Nephron (organoid): ENCODE results near the gene TFDP2.

Source experiments
- H3K27ac Mint-ChIP-seq, 3 experiments: 2 replicates each; pipeline ENCODE4 v1.8.0; 2020; ENCODE audit warnings: mixed read lengths in 3 of 3, mild to moderate bottlenecking in 2 of 3, moderate library complexity in 1 of 3
- H3K27me3 Mint-ChIP-seq: 2 replicates; pipeline ENCODE4 v1.8.0; 2021; ENCODE audit warnings: low read depth, mild to moderate bottlenecking, moderate library complexity, mixed read lengths
- H3K36me3 Mint-ChIP-seq: 2 replicates; pipeline ENCODE4 v1.8.0; 2020; ENCODE audit warnings: low read depth, mixed read lengths
- H3K4me1 Mint-ChIP-seq: 2 replicates; pipeline ENCODE4 v1.8.0; 2020; ENCODE audit warnings: mixed read lengths
- H3K4me3 Mint-ChIP-seq, 3 experiments: 2 replicates each; pipeline ENCODE4 v1.8.0; 2020; ENCODE audit warnings: mild to moderate bottlenecking in 3 of 3, mixed read lengths in 3 of 3, moderate library complexity in 2 of 3
- H3K9me3 Mint-ChIP-seq: 2 replicates; pipeline ENCODE4 v1.8.0; 2020; ENCODE audit warnings: mixed read lengths
- TF ChIP-seq, protein P1 (sequence below), 3 experiments: fragments of 200-600 bp; sonication (generic); IDR thresholded peaks; one replicate each; pipeline ENCODE4 v1.5.0; 2021; ENCODE audit warnings: antibody characterized with exemption in 3 of 3; ENCODE audit not compliant: unreplicated experiment in 3 of 3

The TFDP2 gene

DNA sequence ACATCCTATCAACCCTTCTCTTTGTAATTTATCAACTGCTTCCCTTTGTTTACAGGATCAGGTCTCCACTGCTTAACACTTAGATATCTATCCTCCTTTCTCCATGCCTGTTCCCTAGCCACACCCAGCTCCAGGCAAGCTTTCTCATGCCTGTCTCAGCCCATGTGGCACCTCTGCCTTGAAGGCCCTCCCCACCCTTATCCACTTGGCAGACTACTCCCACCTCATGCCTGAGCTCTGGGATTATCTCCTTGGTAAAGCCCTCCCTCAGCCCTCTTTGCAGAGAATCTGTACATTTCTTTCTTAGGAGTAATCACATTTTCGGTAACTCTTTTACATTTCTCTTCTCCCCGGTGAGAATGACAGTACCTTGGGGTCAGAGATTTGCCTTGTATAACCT is 176.9 kb downstream of the TFDP2 start:
- TF ChIP-seq, protein P1, sequence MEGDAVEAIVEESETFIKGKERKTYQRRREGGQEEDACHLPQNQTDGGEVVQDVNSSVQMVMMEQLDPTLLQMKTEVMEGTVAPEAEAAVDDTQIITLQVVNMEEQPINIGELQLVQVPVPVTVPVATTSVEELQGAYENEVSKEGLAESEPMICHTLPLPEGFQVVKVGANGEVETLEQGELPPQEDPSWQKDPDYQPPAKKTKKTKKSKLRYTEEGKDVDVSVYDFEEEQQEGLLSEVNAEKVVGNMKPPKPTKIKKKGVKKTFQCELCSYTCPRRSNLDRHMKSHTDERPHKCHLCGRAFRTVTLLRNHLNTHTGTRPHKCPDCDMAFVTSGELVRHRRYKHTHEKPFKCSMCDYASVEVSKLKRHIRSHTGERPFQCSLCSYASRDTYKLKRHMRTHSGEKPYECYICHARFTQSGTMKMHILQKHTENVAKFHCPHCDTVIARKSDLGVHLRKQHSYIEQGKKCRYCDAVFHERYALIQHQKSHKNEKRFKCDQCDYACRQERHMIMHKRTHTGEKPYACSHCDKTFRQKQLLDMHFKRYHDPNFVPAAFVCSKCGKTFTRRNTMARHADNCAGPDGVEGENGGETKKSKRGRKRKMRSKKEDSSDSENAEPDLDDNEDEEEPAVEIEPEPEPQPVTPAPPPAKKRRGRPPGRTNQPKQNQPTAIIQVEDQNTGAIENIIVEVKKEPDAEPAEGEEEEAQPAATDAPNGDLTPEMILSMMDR (IDR thresholded peaks at IDR 0.05; ENCODE audit: unreplicated experiment in 3 of 3), result no peak
- Mint-ChIP-seq H3K27ac (peak overlapping the region in 2 of 3 experiments; percentile 26 to 34), H3K36me3 (peaks cover 53% of the 10 kb centered on the region), H3K9me3 (no peaks in the 10 kb centered on the region), H3K27me3 (no peaks in the 10 kb centered on the region), H3K4me1 (no peaks in the 10 kb centered on the region), H3K4me3 (no peak overlapping the region)

DNA sequence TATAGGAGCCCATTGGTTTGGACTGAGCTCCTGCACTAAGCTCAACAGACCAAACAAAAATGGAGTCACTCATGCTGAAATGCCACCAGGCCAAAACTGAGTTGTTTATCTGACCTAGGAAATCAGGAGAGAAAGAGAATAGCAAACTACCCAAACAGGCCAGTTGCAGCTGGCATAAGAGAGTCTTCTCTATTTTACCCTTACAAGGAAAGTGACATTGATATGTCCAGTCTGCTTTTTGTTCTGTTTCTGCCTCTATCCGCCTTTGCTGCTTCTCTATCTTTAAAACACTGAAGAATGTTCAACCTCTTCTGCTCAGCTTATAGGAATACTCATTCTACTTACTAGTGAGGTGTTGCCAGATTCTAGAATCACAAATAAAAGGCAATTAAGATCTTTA is 177.8 kb downstream of the TFDP2 start:
- Mint-ChIP-seq H3K4me1 (no peaks in the 10 kb centered on the region), H3K9me3 (no peaks in the 10 kb centered on the region), H3K4me3 (no peak overlapping the region), H3K27ac (peak overlapping the region in 1 of 3 experiments; percentile 34), H3K27me3 (no peaks in the 10 kb centered on the region), H3K36me3 (peaks cover 51% of the 10 kb centered on the region)
- TF ChIP-seq, protein P1 (IDR thresholded peaks at IDR 0.05; ENCODE audit: unreplicated experiment in 3 of 3), result no peak

DNA sequence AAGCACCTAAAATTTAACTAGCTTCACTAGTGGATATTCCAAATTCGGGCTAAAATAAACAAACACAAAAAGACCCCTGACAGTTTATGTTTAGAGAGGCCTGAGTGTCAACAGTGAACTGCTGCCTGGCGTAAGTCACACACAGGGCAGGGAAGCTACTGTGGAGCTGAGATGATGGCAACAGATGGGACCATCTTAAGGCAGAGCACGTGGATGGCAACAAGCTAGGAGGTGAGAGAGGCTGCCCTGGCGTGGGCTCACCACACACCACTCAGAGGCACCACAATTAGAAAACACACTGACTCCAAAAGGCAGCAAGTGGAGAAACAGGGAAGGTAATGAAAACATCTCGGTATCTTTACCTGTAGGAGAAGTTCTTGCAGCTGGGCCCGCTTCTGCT is 179.6 kb downstream of the TFDP2 start:
- no peak overlapping the region for H3K27ac Mint-ChIP-seq
- H3K27me3 Mint-ChIP-seq, result no peaks in the 10 kb centered on the region
- TF ChIP-seq, protein P1 (IDR thresholded peaks at IDR 0.05; ENCODE audit: unreplicated experiment in 3 of 3), result no peak
- H3K4me1 Mint-ChIP-seq, result no peaks in the 10 kb centered on the region
- no peaks in the 10 kb centered on the region for H3K9me3 Mint-ChIP-seq
- no peak overlapping the region for H3K4me3 Mint-ChIP-seq
- H3K36me3 Mint-ChIP-seq, result peaks cover 43% of the 10 kb centered on the region

DNA sequence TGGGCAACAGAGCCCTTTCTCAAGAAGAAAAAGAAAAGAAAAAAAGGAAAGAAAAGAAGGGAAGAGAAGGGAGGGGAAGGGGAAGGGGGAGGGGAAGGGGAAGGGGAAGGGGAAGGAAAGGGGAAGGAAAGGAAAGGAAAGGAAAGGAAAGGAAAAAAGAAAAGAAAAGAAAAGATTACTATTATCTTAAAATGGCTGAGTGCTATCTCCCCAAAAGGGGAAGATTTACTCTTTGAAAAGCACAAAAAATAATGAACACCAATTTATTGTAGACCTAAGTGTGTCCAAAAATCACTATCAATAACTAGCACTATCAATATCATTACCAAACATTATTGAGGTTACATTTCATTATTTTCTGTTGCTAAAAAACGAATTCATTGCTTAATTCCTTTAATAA is 183.9 kb downstream of the TFDP2 start:
- H3K27ac Mint-ChIP-seq, result peak overlapping the region in 1 of 3 experiments; percentile 13
- peaks cover 63% of the 10 kb centered on the region for H3K36me3 Mint-ChIP-seq
- no peaks in the 10 kb centered on the region for H3K27me3 Mint-ChIP-seq
- H3K9me3 Mint-ChIP-seq, result no peaks in the 10 kb centered on the region
- TF ChIP-seq, protein P1 (IDR thresholded peaks at IDR 0.05; ENCODE audit: unreplicated experiment in 3 of 3), result no peak
- H3K4me1 Mint-ChIP-seq, result no peaks in the 10 kb centered on the region
- H3K4me3 Mint-ChIP-seq, result no peak overlapping the region

DNA sequence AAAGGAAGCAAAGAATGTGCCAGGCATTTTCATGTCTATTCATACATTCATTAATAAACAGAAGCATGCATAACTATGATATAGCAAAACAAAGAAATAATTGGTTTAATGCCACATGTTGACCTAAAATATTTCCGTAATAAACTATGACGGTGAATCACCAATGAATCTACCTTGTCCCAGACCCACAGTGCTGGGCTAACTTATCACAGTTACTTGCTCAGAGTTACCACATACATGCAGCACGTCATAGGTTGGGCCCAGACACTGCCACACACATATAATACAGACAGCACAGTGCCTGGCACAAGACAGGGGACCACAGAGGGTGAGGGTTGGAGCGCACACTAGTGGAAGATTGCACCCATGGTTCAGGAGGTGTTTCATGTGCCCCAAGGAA is 186.0 kb downstream of the TFDP2 start:
- no peaks in the 10 kb centered on the region for H3K9me3 Mint-ChIP-seq
- H3K36me3 Mint-ChIP-seq, result peaks cover 70% of the 10 kb centered on the region
- no peaks in the 10 kb centered on the region for H3K27me3 Mint-ChIP-seq
- H3K4me1 Mint-ChIP-seq, result peaks cover 4% of the 10 kb centered on the region
- TF ChIP-seq, protein P1 (IDR thresholded peaks at IDR 0.05; ENCODE audit: unreplicated experiment in 3 of 3), result no peak
- H3K4me3 Mint-ChIP-seq, result no peak overlapping the region
- no peak overlapping the region for H3K27ac Mint-ChIP-seq

DNA sequence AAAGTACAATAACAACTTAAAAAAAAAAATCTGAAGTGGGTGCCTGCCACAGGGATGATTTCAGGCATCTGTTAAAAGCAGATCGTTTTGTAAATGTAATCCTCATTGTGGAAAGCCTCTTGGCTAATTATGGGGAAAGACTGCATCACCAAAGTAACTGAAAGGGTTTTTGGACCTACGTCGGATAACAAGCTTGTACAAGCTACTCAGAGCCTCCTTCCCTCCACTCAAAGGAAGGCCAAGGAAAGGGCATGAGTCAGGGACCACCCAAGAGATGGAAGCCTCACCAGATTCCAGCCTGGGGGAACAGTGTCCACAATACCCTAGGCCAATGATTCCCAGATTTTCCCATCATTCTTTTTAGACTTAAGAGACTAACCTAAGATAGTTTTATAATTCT is 188.6 kb downstream of the TFDP2 start:
- Mint-ChIP-seq H3K27ac (peak overlapping the region in 1 of 3 experiments; percentile 60), H3K4me1 (peaks cover 4% of the 10 kb centered on the region), H3K4me3 (no peak overlapping the region), H3K27me3 (no peaks in the 10 kb centered on the region), H3K9me3 (no peaks in the 10 kb centered on the region), H3K36me3 (peaks cover 86% of the 10 kb centered on the region)
- TF ChIP-seq, protein P1 (IDR thresholded peaks at IDR 0.05; ENCODE audit: unreplicated experiment in 3 of 3), result no peak
